Endometrial microvascular endothelial cells (primary cell): ENCODE results near the gene HMX2. TPM values are rescaled to one million over a fixed set of nuclear protein-coding genes. Genes with fewer than 3 reads are reported as not detected.
"Not testable (repeated sequence)": the region's sequence is repeated elsewhere in the genome, so short reads cannot be mapped to it uniquely, and the experiment has no call there.

Experiments
- in situ Hi-C: cut with HindIII; loops from 2 replicates; pipeline ENCODE4 v1.10.0; 2017; ENCODE audit warnings: low sequenced_read_pairs, low pct_unique_long_range_greater_than_20kb; ENCODE audit errors: inconsistent ontology term
- total RNA-seq: library from RNA; depleted of rRNA; stranded (reverse); fragments of >200 nt; gene quantifications from one replicate; pipeline ENCODE4 v1.2.3, GENCODE V29; 2015; ENCODE audit errors: inconsistent ontology term

Gene HMX2
- total RNA-seq, 1 donor from 2014 or later = not detected

DNA sequence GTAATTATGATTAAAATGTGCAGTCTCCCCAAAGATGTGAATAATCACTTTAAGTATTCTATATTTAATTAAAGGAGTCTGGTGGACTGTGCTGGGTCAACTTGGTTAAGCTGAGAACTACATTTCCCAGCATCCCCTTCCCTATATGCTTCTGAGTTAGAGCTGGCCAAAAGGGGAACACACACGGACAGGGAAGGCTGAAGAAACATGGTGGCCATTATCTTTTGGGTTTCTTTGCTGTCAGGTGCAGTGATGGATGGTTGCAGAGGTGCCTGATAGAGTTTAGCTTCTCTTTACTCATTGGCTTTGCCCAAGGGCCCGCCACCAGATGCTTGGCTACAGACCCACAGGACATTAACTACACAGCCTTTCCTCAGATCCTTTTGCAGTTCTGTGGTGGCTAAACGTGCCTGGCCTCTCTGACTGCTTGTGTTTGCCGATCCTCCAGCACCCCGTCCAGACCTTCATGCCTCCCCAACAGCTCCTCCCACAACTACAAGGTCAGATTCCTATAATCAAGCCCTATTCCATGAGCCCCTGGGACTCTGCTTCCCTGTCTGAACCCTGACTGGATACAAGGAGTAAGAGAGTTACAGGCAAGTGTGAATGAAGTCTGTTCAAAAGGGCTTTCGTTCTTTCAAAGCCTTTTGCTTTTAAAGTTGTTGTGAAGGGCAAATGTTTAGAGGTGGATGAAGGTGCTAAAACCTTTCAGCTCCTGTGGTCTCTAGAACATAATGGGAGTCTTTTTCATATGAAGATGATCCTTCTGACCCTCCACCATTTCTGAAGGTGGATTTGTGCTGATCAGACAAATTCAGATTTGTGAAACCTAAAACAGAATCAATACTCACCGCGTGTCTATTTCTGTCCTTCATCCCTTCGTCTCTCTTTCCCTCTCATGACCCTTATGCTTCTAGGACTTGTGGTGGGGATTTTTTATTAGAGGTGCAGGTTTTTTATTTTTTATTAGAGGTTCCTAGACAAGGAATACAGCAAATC, 27.8 kb downstream of the HMX2 start:
- in situ Hi-C loops = no loop called here

DNA sequence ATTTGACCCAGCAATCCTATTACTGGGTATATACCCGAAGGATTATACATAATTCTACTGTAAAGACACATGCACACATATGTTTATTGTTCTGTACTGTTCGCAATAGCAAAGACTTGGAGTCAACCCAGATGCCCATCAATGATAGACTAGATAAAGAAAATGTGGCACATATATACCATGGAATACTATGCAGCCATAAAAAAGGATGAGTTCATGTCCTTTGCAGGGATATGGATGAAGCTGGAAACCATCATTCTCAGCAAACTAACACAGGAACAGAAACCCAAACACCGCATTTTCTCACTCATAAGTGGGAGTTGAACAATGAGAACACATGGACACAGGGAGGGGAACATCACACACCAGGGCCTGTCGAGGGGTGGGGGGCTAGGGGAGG, 30.5 kb downstream of the HMX2 start:
- in situ Hi-C loops = not testable (repeated sequence)

DNA sequence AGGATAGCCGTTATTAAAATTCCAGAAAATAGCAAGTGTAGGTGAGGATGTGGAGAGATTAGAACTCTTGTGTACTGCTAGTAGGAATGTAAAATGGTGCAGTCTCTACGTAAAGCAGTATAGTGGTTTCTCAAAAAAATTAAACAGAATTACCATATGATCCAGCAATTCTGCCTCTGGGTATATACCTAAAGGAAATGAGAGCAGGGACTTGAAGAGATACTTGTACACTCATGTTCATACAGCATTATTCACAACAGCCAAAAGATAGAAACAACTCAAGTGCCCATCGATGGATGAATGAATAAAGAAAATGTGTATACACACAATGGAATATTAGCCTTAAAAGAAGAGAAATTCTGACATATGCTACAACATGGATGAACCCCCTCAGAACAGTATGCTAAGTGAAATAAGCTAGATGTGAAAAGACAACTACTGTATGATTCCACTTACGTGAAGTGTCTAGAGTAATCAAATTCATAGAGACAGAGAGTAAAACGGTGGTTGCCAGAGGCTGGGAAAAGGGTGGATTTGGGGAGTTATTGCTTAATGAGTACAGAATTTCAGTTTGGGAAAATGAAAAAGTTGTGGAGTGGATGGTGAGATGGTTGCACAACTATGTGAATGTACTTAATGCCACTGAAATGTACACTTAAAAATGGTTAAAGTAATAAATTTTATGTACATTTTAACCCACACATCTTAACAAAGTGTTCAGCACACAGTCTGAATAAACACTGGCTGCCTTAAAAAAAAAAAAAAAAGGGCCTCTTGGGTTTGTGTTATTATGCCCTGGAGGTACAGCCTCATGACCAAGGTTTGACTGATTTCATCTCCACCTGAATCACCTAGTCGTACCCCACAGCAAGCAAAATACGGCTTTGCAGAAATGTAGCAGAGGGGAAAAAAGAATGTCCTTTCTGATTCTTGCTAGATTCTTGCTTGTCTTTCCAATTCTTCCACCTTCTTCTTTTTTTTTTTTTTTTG, 32.5 kb downstream of the HMX2 start:
- in situ Hi-C loops = no loop called here

DNA sequence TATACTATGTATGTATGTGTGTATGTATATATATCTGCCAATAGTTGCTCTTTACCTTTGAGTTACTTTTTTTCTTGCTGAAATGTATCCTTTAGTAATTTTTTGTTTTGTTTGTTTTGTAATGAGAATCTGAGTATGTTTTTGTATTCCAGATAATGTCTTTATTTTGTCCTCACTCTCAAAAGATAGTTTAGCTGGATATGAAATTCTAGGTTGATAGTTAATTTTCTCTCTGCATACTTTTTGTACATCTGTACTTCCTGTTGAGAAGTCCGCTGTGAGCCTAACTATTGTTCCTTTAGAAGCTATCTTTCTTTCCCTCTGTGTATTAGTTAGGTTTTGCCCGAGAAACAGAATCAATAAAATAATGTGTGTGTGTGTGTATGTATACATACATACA, 35.8 kb downstream of the HMX2 start:
- in situ Hi-C loops = no loop called here

DNA sequence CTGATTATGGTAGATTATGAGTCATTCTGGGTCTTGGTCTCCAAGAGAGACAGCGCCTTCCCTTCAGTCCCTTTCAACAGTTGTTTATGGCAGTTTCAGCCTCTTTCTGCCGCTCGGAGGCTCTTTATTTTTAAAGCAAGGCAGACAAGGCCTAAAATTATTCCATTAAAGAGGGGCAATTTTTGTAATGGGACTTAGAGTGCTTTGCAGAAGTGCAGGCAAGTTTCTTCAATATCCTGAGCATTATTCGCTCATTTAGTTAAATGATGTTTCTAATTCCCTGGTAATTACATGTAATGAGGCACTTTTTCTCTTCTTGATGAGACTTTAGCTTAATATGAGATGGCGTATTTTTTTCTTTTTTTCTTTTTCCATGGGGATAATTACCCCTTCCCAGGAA, 39.8 kb downstream of the HMX2 start:
- in situ Hi-C loops = no loop called here

DNA sequence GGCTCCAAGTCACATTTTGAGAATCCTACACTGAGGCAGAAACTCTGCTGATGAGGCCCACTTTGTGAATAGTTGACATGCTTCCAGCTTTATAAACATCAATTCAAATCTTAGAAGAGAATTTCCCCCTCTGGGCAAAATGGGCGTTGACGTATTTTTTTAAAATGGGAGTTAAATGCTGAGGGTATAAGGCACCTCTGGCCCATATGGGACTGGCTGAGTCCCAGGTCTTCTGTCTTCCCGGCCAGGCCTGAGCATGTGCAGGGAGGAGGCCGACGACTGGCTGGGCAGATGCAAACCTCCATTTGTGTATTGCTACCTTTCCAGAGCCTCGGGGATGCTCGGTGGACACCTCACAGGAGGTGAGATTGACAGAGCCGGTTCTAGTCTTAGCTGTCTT, 44.0 kb downstream of the HMX2 start:
- in situ Hi-C loops = no loop called here

DNA sequence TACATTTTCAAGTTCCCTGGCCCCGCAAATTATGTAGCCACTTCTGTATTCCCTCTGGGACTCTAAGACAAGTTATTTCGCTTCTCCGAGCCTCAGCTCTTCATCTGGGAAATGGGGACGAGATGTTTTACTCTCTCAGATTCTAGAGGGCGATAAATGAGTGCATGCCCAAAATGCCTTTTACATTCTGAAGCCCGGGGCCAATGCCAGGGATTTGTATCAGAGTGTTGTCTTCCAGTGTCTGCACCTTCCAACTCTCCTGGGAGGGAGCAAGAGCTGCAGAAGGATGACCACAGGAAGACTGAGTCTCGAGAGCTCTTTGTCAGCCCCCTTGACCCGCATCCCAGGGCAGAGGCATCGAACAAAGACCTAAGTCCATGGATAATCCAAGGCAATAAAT, 46.1 kb downstream of the HMX2 start:
- in situ Hi-C loops = no loop called here

Other genes with a start within 250 kb of the HMX2 start
- gene FAM24A, start 237.5 kb upstream of the HMX2 start, total RNA-seq = not detected
- 11.2 TPM for gene C10orf88, start 193.9 kb upstream of the HMX2 start, total RNA-seq
- gene PSTK, start 167.7 kb upstream of the HMX2 start, total RNA-seq = 4.8 TPM
- 4.6 TPM for gene IKZF5, start 139.3 kb upstream of the HMX2 start, total RNA-seq
- gene ACADSB, start 139.1 kb upstream of the HMX2 start, total RNA-seq = 4.8 TPM
- gene HMX3, start 12.2 kb upstream of the HMX2 start, total RNA-seq = not detected
- 295 TPM for gene BUB3, start 6.3 kb downstream of the HMX2 start, total RNA-seq